Upper lobe of left lung (tissue), 6 donors: ENCODE results near the gene ARHGAP19. TPM values are rescaled to one million over a fixed set of nuclear protein-coding genes. Genes with fewer than 3 reads are reported as not detected.

Experiments
- ATAC-seq, 2 donors: fragments of 200-7000 bp; cut with Tn5 transposase; one replicate each; pipeline ENCODE4 v1.9.1; 2022; ENCODE audit warnings: mild to moderate bottlenecking in 2 of 2, moderate library complexity in 2 of 2; ENCODE audit not compliant: low FRiP score in 2 of 2
- DNase-seq, 2 donors: peaks; one replicate each; pipeline ENCODE4 v3.0.0-alpha.2; 2019 to 2020
- H3K27ac ChIP-seq, 4 donors: fragments of 200-600 bp; sonication (generic); one replicate each; pipeline ENCODE4 v1.5.1; 2016 to 2019
- H3K27me3 ChIP-seq, 4 donors: fragments of 200-600 bp; sonication (generic); one replicate each; pipeline ENCODE4 v1.5.1; 2017 to 2019
- H3K36me3 ChIP-seq, 4 donors: fragments of 200-600 bp; sonication (generic); one replicate each; pipeline ENCODE4 v1.5.1; 2016 to 2019
- H3K4me1 ChIP-seq, 4 donors: fragments of 200-600 bp; sonication (generic); one replicate each; pipeline ENCODE4 v1.5.1; 2018 to 2019
- H3K4me3 ChIP-seq, 4 donors: fragments of 200-600 bp; sonication (generic); one replicate each; pipeline ENCODE4 v1.5.1; 2017 to 2019; ENCODE audit warnings: mild to moderate bottlenecking in 2 of 4, moderate library complexity in 1 of 4
- H3K9me3 ChIP-seq, 4 donors: fragments of 200-600 bp; sonication (generic); one replicate each; pipeline ENCODE4 v1.5.1; 2018 to 2019
- CTCF ChIP-seq, 6 experiments: fragments of 450-650 bp in 4 of 6; fragments of 200-600 bp in 2 of 6; sonication (generic) in 2 of 6; IDR thresholded peaks; one replicate each; pipeline ENCODE4 v1.5.1; 2016 to 2019; ENCODE audit warnings: antibody characterized with exemption in 6 of 6
- EP300 ChIP-seq, 4 donors: sonication (generic); formaldehyde crosslinking; IDR thresholded peaks; one replicate each; pipeline ENCODE4 v1.5.1; 2017; ENCODE audit warnings: antibody characterized with exemption in 4 of 4, control low read depth in 2 of 4
- POLR2A ChIP-seq, 4 donors: fragments of 450-650 bp; IDR thresholded peaks; one replicate each; pipeline ENCODE4 v1.5.1; 2016 to 2017; ENCODE audit warnings: antibody characterized with exemption in 4 of 4, mild to moderate bottlenecking in 2 of 4
- POLR2AphosphoS5 ChIP-seq, 2 donors: sonication (generic); formaldehyde crosslinking; IDR thresholded peaks; one replicate each; pipeline ENCODE4 v1.5.1; 2017; ENCODE audit warnings: antibody characterized with exemption in 2 of 2
- whole genome bisulfite sequencing, 2 donors: methylation state at CpG; one replicate each; pipeline ENCODE4 v1.1.5; 2017 to 2018; 5-methylcytosine and 5-hydroxymethylcytosine counted together
- small RNA-seq, 4 donors: library from RNA; depleted of rRNA; stranded (forward); fragments of <200 nt; gene quantifications; one replicate each; pipeline ENCODE3, GENCODE V24; 2016
- total RNA-seq, 6 donors: library from RNA; depleted of rRNA in 4 of 6; stranded (reverse); fragments of >200 nt in 4 of 6; gene quantifications; one replicate each; pipeline versions ENCODE4 v1.1.0 to v1.2.1, GENCODE V29; 2016 to 2021
- donor health status: DM: no; HTN: no; CAD: no; lungs with moderate emphysema.
- donor health status: DM: no; HTN: yes; CAD: no; lungs with severe emphysema.

ARHGAP19 gene
- total RNA-seq, 6 donors from 2014 or later = 3.8 to 19.9 (median 10.9) TPM

GRCh38 chr10:97174941-97175340, 117.5 kb downstream of the ARHGAP19 start:
- no peak overlapping the region for H3K4me3 ChIP-seq
- H3K27ac ChIP-seq = no peak overlapping the region
- no peak for DNase-seq
- no peak for ATAC-seq
- no peaks in the 10 kb centered on the region for H3K9me3 ChIP-seq
- no peak for TF ChIP-seq POLR2AphosphoS5 (IDR thresholded peaks at IDR 0.05)
- no peak for TF ChIP-seq EP300 (IDR thresholded peaks at IDR 0.05)
- TF ChIP-seq CTCF (IDR thresholded peaks at IDR 0.05) = no peak
- TF ChIP-seq POLR2A (IDR thresholded peaks at IDR 0.05) = no peak
- H3K4me1 ChIP-seq = peaks cover 0 to 6% (median 0%) of the 10 kb centered on the region in 4 donors
- no peaks in the 10 kb centered on the region for H3K27me3 ChIP-seq
- H3K36me3 ChIP-seq = no peaks in the 10 kb centered on the region

GRCh38 chr10:97174276-97174775, 118.1 kb downstream of the ARHGAP19 start:
- WGBS, 2 donors = 97 to 100% methylated on average over 2 to 5 of the region's 5 CpGs
- TF ChIP-seq POLR2AphosphoS5 (IDR thresholded peaks at IDR 0.05) = no peak
- no peak for TF ChIP-seq EP300 (IDR thresholded peaks at IDR 0.05)
- TF ChIP-seq CTCF (IDR thresholded peaks at IDR 0.05) = no peak
- no peak for TF ChIP-seq POLR2A (IDR thresholded peaks at IDR 0.05)
- Histone ChIP-seq H3K27me3 (no peaks in the 10 kb centered on the region), H3K36me3 (no peaks in the 10 kb centered on the region), H3K27ac (no peak overlapping the region), H3K4me3 (no peak overlapping the region), H3K4me1 (no peaks in the 10 kb centered on the region), H3K9me3 (no peaks in the 10 kb centered on the region)
- no peak for DNase-seq
- no peak for ATAC-seq

- WGBS, 2 donors = 68 to 85% methylated on average over 6 of the region's 6 CpGs
- TF ChIP-seq POLR2A (IDR thresholded peaks at IDR 0.05) = no peak
- TF ChIP-seq EP300 (IDR thresholded peaks at IDR 0.05) = no peak
- no peak for TF ChIP-seq CTCF (IDR thresholded peaks at IDR 0.05)
- no peak for TF ChIP-seq POLR2AphosphoS5 (IDR thresholded peaks at IDR 0.05)
- Histone ChIP-seq H3K27ac (no peak overlapping the region), H3K4me1 (no peaks in the 10 kb centered on the region), H3K9me3 (no peaks in the 10 kb centered on the region), H3K36me3 (no peaks in the 10 kb centered on the region), H3K4me3 (no peak overlapping the region), H3K27me3 (no peaks in the 10 kb centered on the region)
- no peak for ATAC-seq
- DNase-seq = no peak
These were observed 119.4 kb downstream of the ARHGAP19 start for GRCh38 chr10:97173036-97173435.

Small RNAs within 50 kb of the gene (small RNA-seq; reads per million reads assigned to genes)
- gene RF00017 = 0 reads per million in 4 donors

Other genes with a start within 250 kb of the ARHGAP19 start
- 1 to 10 TPM in 1 of 6 donors, under 1 TPM in 4, not detected in 1; 0.30 to 1.6 (median 0.54) TPM for gene SLIT1, start 106.7 kb downstream of the ARHGAP19 start, total RNA-seq
- gene FRAT1, start 26.6 kb upstream of the ARHGAP19 start, total RNA-seq = 10 to 100 TPM in 5 of 6 donors, 1 to 10 TPM in 1; 8.9 to 20.2 (median 15.4) TPM
- 10 to 100 TPM; 19.0 to 33.3 (median 29.5) TPM for gene FRAT2, start 42.1 kb upstream of the ARHGAP19 start, total RNA-seq
- gene RRP12, start 108.7 kb upstream of the ARHGAP19 start, total RNA-seq = 10 to 100 TPM; 20.4 to 38.2 (median 28.9) TPM
- gene PGAM1, start 133.6 kb upstream of the ARHGAP19 start, total RNA-seq = 100 to 1,000 TPM in 5 of 6 donors, 10 to 100 TPM in 1; 55.5 to 184 (median 137) TPM
- gene EXOSC1, start 153.4 kb upstream of the ARHGAP19 start, total RNA-seq = 10 to 100 TPM; 19.5 to 30.4 (median 28.1) TPM
- 10 to 100 TPM; 40.0 to 84.7 (median 60.1) TPM for gene ZDHHC16, start 153.5 kb upstream of the ARHGAP19 start, total RNA-seq
- 100 to 1,000 TPM in 1 of 6 donors, 10 to 100 TPM in 5; 62.5 to 148 (median 77.0) TPM for gene MMS19, start 205.8 kb upstream of the ARHGAP19 start, total RNA-seq
- 10 to 100 TPM; 40.6 to 93.1 (median 67.3) TPM for gene UBTD1, start 206.3 kb upstream of the ARHGAP19 start, total RNA-seq